A549 (cell line): Measurements from ENCODE around the gene SIGLEC1.

Experiments
- CTCF ChIP-seq: fragments of >200 bp; sonication (Bioruptor Twin); formaldehyde crosslinking; IDR thresholded peaks from 3 replicates; pipeline ENCODE4 v1.5.1; 2016
- EP300 ChIP-seq, 2 experiments: fragments of >200 bp; sonication (Bioruptor Twin); formaldehyde crosslinking; IDR thresholded peaks; 2 replicates in 1 of 2; 3 replicates in 1 of 2; pipeline ENCODE4 v1.6.1; 2016 to 2017
- PBX3 ChIP-seq: IDR thresholded peaks from 2 replicates; pipeline ENCODE4 v1.6.1; 2012
- POLR2A ChIP-seq: IDR thresholded peaks from 2 replicates; pipeline ENCODE4 v1.6.1; 2012; ENCODE audit warnings: mild to moderate bottlenecking, low read length
- REST ChIP-seq: fragments of 200-600 bp; sonication (generic); IDR thresholded peaks from 2 replicates; pipeline ENCODE4 v1.6.1; 2016; ENCODE audit warnings: antibody characterized with exemption, mild to moderate bottlenecking, moderate library complexity
- RFX5 ChIP-seq: fragments of 450-650 bp; IDR thresholded peaks from 2 replicates; pipeline ENCODE4 v1.7.1; 2014; ENCODE audit warnings: antibody characterized with exemption, mild to moderate bottlenecking, moderate library complexity

- TF ChIP-seq CTCF (no peak), POLR2A (no peak), EP300 (IDR thresholded peaks at IDR 0.05) (no peak), PBX3 (no peak), REST (no peak), RFX5 (no peak)
These were observed 37.2 kb downstream of the SIGLEC1 start for GRCh38 chr20:3674995-3675900.
